ENCODE data around the gene APOL3.

DNA sequence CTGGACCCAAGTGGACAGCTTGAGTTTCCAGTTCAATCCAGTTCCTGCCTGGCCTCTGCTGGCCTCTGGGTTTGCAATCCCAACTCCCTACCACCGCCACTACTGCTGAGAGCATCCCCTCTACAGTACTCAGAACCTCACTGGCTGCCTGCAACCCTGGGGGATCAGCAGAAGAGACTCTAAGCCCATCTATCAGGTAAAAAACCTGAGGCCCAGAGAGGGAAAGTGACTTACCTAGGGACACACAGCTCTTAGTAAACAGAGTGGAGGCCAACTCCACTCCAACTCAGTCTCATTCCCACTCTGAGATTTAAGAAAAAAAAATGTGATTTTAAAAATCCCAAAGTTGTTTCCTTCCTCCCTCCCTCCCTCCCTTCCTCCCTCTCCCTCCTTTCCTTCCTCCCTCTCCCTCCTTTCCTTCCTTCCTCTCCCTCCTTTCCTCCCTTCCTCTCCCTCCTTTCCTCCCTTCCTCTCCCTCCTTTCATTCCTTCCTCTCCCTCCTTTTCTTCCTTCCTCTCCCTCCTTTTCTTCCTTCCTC lies 34.5 kb downstream of the APOL3 start:
- TF ChIP-seq CTCF (IDR thresholded peaks at IDR 0.05), result no peak
- TF ChIP-seq POLR2A (IDR thresholded peaks at IDR 0.05), result no peak
- no peak for TF ChIP-seq EP300 (IDR thresholded peaks at IDR 0.05)
